ENCODE data around the gene BEND7.

Gene BEND7

DNA sequence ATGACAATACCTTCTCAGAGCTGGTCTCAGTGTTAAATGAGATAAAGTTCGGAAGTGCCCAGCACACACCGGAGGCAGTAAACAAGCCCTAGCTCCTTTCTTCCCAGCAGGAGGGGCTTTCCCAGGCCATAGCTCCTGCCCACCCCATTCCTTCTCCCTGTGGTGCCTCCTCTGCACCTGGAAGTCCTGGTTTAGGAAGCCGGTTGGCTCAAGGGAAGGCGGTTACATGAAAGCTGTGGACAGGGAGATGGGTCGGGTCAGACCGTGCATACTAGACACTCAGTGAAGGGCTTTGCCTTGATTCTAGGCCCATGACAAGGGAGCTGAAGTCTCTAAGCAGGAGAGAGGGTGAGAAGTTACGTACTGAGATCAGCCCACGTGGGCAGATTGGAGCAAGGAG, 8.6 kb downstream of the BEND7 start:
- DNase-seq = no peak

DNA sequence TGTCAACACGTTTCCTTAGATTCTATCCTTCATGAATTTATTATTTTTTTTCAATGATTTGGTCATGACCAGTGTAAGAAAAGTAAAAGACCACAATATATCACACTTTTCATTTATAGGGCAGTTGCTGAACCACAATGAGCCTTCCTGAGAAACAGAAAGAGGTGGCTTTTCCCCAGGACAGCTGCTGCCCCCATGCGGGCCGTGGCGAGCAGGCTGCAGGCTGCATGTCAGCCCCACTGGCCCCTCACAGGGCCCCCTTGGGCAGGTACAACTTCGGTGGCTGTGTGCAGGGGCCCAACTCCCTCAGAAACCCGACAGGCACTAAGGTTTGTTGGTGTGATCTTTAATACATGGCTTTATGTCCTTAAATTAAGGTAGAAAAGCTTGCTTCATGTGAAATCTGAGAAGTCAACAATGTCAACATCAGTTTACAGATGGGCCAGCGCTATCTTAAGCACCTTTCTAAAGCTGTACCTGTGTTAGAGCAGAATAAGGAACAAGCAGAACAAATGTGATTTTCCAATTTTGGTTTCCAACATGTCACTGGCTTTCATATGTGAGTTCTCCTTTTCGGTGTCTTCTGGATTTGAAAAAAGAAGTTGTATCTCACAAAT, 10.6 kb downstream of the BEND7 start:
- DNase-seq = no peak

DNA sequence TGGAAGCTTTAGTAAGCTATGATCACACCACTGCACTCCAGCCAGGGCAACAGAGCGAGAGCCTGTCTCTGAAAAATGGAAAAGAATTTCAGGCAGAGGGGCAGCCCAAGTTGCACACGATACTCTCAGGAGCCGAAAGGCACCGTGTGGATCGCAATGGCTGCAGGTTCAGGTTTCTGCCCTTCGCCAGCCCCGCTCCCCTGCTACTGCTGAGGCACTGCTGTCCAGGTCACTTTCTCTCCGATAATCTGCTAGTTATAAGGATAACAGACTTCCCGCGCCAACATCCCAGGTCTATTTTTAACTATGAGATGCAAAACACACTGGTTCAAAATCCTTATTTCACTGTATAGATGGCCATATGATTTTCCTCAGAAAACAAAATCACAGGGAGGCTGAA, 11.1 kb downstream of the BEND7 start:
- DNase-seq = no peak

- no peak for DNase-seq
These were observed 12.6 kb downstream of the BEND7 start for GRCh38 chr10:13516176-13516575.

- no peak for DNase-seq
These were observed 13.3 kb downstream of the BEND7 start for GRCh38 chr10:13515467-13515866.

DNA sequence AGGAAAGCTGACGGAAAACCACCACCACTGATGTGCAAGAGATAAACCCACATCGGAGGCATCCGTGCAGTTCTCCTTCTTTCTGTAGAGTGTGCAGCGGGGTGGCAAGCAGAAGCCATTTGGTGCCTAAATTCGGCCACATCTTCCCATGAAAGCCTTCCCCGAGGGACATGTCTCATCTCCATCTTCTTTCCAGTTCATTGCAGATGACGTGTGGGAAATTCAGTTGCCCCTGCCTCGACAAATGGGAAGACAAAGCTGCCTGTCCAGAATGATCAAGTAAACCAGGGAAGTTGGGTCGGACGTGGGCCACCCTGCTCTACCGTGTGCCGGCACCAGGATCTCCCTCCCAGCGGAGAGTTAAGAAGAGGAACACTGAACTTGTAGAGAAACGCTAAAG, 14.5 kb downstream of the BEND7 start:
- DNase-seq = no peak

DNA sequence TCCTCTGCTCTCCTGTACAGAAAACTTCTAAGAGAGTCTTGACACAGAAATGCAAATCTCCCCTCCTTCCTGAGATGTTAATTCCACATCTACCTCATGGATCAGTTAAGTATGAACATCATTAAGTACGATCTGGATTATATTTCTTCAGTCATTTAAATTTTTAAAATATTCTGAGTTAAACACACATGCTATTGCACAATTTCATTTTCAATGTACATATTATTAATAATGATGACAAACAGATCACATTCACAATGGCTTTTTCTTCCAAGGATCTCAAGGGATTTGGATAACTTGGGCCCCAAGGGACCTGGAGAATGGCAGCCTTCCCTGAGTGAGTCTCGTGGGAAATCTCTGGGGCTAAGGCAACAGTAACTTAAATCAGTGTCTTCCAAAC, 16.2 kb downstream of the BEND7 start:
- no peak for DNase-seq

GRCh38 chr10:13511409-13511808, 17.4 kb downstream of the BEND7 start:
- DNase-seq = no peak

DNA sequence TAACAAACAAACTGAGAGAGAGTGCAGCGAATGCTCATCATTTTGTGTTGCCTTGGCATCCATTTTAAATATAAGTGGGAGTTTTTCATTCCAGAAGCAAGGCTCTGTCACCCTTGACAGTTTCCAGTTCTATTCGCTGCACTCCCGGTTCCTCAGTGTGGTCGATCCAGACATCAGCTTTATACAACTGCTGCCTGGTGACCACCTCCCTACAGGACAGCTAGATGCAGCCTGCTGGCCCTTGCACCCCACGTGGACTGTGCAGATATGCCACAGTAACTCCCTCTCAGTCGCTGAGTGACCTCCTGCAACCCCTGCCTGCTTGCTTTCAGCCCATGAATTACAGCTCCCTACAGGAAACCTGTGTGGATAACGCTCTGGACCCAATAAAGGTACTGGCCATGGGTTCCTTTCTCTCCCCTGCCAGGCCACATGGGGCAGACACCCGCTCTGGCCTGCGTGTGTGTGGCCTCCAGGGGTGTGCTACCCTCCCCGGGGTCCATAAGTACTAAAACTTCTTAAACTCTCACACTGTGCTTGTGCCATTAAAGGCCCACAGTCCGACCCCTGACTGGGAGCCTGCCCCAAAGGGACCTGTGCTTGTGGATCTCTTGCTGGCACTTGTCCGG, 23.6 kb downstream of the BEND7 start:
- DNase-seq = no peak

- no peak for DNase-seq
These were observed 24.9 kb downstream of the BEND7 start for GRCh38 chr10:13503745-13504463.

GRCh38 chr10:13502380-13502779, 26.4 kb downstream of the BEND7 start:
- DNase-seq = no peak

- DNase-seq = no peak
These were observed 28.6 kb downstream of the BEND7 start for GRCh38 chr10:13500201-13500600.

DNA sequence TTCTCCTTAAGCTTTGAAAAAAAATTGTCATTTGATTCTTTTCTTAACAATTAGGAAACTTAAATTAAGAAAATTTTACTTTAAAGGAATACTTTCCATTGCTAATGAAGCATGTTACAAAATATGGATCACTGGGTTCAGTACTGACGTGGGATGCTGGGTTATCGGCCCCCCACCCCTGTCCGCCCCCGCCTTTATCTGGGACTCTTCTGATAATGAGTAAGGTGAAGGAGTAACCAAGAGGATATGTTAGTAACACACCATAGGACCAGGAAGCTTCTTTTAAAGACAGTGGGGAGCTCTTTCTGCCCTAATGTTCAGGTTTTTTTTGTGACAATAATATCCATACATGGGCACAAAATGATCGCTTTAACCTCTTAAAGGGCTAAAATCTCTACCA, 29.7 kb downstream of the BEND7 start:
- no peak for DNase-seq

DNA sequence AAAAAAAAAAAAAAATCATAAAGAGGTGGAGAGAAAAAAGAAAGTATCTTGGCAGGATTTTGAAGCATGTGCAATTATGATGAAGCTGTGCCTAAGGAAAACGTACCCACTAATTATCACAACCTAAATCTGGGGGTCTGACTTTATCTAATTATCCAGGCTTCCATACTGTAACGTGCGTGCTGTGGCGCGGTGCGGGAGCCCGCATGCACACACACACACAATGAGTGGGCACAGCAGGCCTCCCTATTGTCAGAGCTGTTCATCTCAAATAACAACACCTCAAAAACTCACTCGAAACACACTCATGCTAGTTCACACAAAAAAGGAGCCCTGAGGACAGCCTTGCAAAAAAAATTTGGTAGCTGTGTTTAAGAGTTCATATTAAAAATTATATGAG, 31.9 kb downstream of the BEND7 start:
- no peak for DNase-seq

GRCh38 chr10:13496164-13496563, 32.6 kb downstream of the BEND7 start:
- DNase-seq = no peak

GRCh38 chr10:13492493-13493180, 36.2 kb downstream of the BEND7 start:
- DNase-seq = no peak

GRCh38 chr10:13491747-13492360, 37.0 kb downstream of the BEND7 start:
- DNase-seq = no peak

DNA sequence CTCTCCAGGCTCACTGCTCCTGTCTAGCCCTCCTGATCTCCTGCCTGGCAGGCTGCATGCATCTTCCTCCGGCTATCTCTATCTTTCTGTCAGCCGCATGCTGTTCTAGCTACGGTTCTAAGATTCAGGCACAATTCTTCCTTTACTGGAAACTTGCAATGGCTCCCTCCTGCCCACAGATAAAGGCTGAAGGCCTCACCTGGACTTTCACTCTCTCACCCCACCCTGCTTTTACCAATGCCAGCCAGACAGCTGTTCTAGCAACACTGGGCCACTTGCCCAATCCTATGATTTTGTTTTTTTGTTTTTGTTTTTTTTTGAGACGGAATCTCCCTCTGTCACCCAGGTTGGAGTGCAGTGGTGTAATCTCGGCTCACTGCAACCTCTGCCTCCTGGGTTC, 38.3 kb downstream of the BEND7 start:
- no peak for DNase-seq

DNA sequence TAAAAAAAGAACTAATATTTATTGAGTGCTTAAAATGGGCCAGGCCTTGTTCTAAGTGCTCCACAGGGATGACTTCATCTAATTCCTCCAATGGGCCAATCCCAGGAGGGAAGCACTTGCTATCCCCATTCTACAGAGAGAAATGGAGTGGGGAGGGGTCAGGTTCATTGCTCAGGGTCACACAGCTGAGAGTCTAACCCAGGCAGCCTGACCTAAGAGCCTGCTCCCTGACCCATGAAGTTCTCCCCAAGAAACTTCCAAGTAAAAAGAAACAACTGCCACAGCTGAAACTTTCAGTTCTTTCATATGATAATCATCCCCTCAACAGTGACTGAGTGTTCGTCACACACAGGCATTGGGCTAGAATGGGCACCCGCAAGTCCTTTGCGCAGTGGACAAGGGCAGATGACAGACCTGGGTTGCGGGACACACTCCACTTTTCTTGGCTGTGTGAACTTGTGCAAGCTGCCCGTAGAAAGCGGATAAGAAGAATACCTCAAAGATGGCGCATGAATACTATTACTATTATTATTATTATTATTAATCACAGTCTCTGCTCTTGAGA, 39.7 kb downstream of the BEND7 start:
- DNase-seq = no peak

- DNase-seq = no peak
These were observed 43.2 kb downstream of the BEND7 start for GRCh38 chr10:13485623-13486022.

GRCh38 chr10:13483951-13484350, 44.9 kb downstream of the BEND7 start:
- peak in 1 of 4 experiments; percentile 6 for DNase-seq

GRCh38 chr10:13483073-13483472, 45.7 kb downstream of the BEND7 start:
- no peak for DNase-seq

GRCh38 chr10:13481690-13482089, 47.1 kb downstream of the BEND7 start:
- no peak for DNase-seq
